Mesenchymal stem cell (in vitro differentiated cells and primary cell): ENCODE results near the gene RAB35.

Experiments used
- DNase-seq: peaks from one replicate; pipeline ENCODE4 v3.0.0-alpha.2; 2013
- H2AFZ ChIP-seq: one replicate; pipeline ENCODE4 v1.6.1; 2013; ENCODE audit warnings: low read depth, mild to moderate bottlenecking, control low read depth, inconsistent platforms, low read length, moderate library complexity
- H2AK5ac ChIP-seq: 2 replicates; pipeline ENCODE4 v1.6.1; 2013; ENCODE audit warnings: low read length, moderate library complexity, mild to moderate bottlenecking, inconsistent platforms; ENCODE audit not compliant: severe bottlenecking
- H2BK120ac ChIP-seq: one replicate; pipeline ENCODE4 v1.6.1; 2013; ENCODE audit warnings: low read depth, mild to moderate bottlenecking, inconsistent platforms, low read length, moderate library complexity
- H2BK12ac ChIP-seq, 2 experiments: one replicate each; pipeline ENCODE4 v1.6.1; 2013; ENCODE audit warnings: inconsistent platforms in 2 of 2, low read length in 2 of 2, mild to moderate bottlenecking in 2 of 2, moderate library complexity in 2 of 2, control low read depth in 1 of 2
- H2BK15ac ChIP-seq: one replicate; pipeline ENCODE4 v1.6.1; 2013; ENCODE audit warnings: mild to moderate bottlenecking, low read depth, inconsistent platforms; ENCODE audit not compliant: poor library complexity, severe bottlenecking
- H2BK5ac ChIP-seq: 2 replicates; pipeline ENCODE4 v1.6.1; 2013; ENCODE audit warnings: low read depth, mild to moderate bottlenecking, low read length, control low read depth, inconsistent platforms; ENCODE audit not compliant: poor library complexity, severe bottlenecking
- H3K14ac ChIP-seq, 2 experiments: one replicate each; pipeline ENCODE4 v1.6.1; 2013; ENCODE audit warnings: inconsistent platforms in 2 of 2, low read length in 2 of 2, control low read depth in 1 of 2, mild to moderate bottlenecking in 1 of 2, moderate library complexity in 1 of 2
- H3K18ac ChIP-seq, 2 experiments: one replicate each; pipeline ENCODE4 v1.6.1; 2013; ENCODE audit warnings: inconsistent platforms in 2 of 2, low read length in 2 of 2, control low read depth in 1 of 2, low read depth in 1 of 2, mild to moderate bottlenecking in 1 of 2
- H3K23ac ChIP-seq, 2 experiments: one replicate each; pipeline ENCODE4 v1.6.1; 2013; ENCODE audit warnings: inconsistent platforms in 2 of 2, low read length in 2 of 2, mild to moderate bottlenecking in 2 of 2, moderate library complexity in 2 of 2, control low read depth in 1 of 2
- H3K27ac ChIP-seq: 2 replicates; pipeline ENCODE4 v1.5.1; 2013; ENCODE audit warnings: mild to moderate bottlenecking, moderate library complexity, low read length, control low read depth, inconsistent platforms; ENCODE audit not compliant: poor library complexity, severe bottlenecking
- H3K27me3 ChIP-seq, 2 experiments: 2 replicates each; pipeline versions ENCODE4 v1.6.1 to v1.7.0; 2013; ENCODE audit warnings: low read length in 2 of 2, mild to moderate bottlenecking in 2 of 2, moderate library complexity in 2 of 2, control low read depth in 1 of 2, inconsistent platforms in 1 of 2; ENCODE audit not compliant: control insufficient read depth in 1 of 2, insufficient read depth in 1 of 2
- H3K36me3 ChIP-seq, 2 experiments: 2 replicates each; pipeline versions ENCODE4 v1.6.1 to v1.7.0; 2013; ENCODE audit warnings: low read length in 2 of 2, control low read depth in 1 of 2, inconsistent platforms in 1 of 2, low read depth in 1 of 2, mild to moderate bottlenecking in 1 of 2; ENCODE audit not compliant: insufficient read depth in 2 of 2, control insufficient read depth in 1 of 2
- H3K4ac ChIP-seq, 2 experiments: one replicate each; pipeline ENCODE4 v1.6.1; 2013; ENCODE audit warnings: inconsistent platforms in 2 of 2, low read length in 2 of 2, mild to moderate bottlenecking in 2 of 2, moderate library complexity in 2 of 2, control low read depth in 1 of 2, low read depth in 1 of 2
- H3K4me1 ChIP-seq: 2 replicates; pipeline ENCODE4 v1.6.1; 2013; ENCODE audit warnings: low read depth, low read length, control low read depth; ENCODE audit not compliant: control insufficient read depth, insufficient read depth
- H3K4me2 ChIP-seq: 2 replicates; pipeline ENCODE4 v1.6.1; 2013; ENCODE audit warnings: low read length, mild to moderate bottlenecking, inconsistent platforms; ENCODE audit not compliant: poor library complexity, severe bottlenecking
- H3K4me3 ChIP-seq, 2 experiments: 2 replicates each; pipeline versions ENCODE4 v1.5.1 to v1.7.0; 2013; ENCODE audit warnings: low read length in 2 of 2, mild to moderate bottlenecking in 2 of 2, control low read depth in 1 of 2, low read depth in 1 of 2; ENCODE audit not compliant: insufficient read depth in 1 of 2
- H3K79me1 ChIP-seq: replicated peaks from 2 replicates; pipeline ENCODE4 v1.6.1; 2013; ENCODE audit warnings: mild to moderate bottlenecking, control low read depth, low read length, inconsistent platforms; ENCODE audit not compliant: poor library complexity, severe bottlenecking
- H3K9ac ChIP-seq: 2 replicates; pipeline ENCODE4 v1.7.0; 2013; ENCODE audit warnings: mild to moderate bottlenecking, low read length, moderate library complexity
- H3K9me3 ChIP-seq: 2 replicates; pipeline ENCODE4 v1.7.0; 2013; ENCODE audit warnings: mild to moderate bottlenecking, low read length; ENCODE audit not compliant: control insufficient read depth
- H4K8ac ChIP-seq: one replicate; pipeline ENCODE4 v1.6.1; 2013; ENCODE audit warnings: inconsistent platforms, mild to moderate bottlenecking, low read length, moderate library complexity
- H4K91ac ChIP-seq: one replicate; pipeline ENCODE4 v1.6.1; 2013; ENCODE audit warnings: mild to moderate bottlenecking, low read length, inconsistent platforms
- WGBS: methylation state at CpG from one replicate; pipeline ENCODE4 v1.1.7; 2013; ENCODE audit warnings: mixed read lengths; 5-methylcytosine and 5-hydroxymethylcytosine counted together

RAB35 gene

GRCh38 chr12:120090206-120090605, 26.3 kb downstream of the RAB35 start:
- H2BK15ac ChIP-seq: no peak overlapping the region

GRCh38 chr12:120089796-120090195, 26.8 kb downstream of the RAB35 start:
- Histone ChIP-seq H4K8ac (no peak overlapping the region), H3K27me3 (no peaks in the 10 kb centered on the region)
- 95% methylated on average over 2 of the region's 2 CpGs for WGBS

More at GRCh38 chr12:120090206-120090605, 26.3 kb downstream of the RAB35 start:
- peaks cover 41 to 51% of the 10 kb centered on the region in 2 experiments for H3K36me3 ChIP-seq
- H3K4ac ChIP-seq: no peak overlapping the region
- no peak overlapping the region for H3K9ac ChIP-seq
- H2BK12ac ChIP-seq: no peak overlapping the region
- H2BK5ac ChIP-seq: no peak overlapping the region
- no peak overlapping the region for H3K18ac ChIP-seq
- no peak overlapping the region for H2BK120ac ChIP-seq
- H3K79me1 ChIP-seq: peaks cover 6% of the 10 kb centered on the region
- H2AFZ ChIP-seq: no peak overlapping the region
- peaks cover 26% of the 10 kb centered on the region for H3K4me1 ChIP-seq
- no peak overlapping the region for H4K91ac ChIP-seq
- 96% methylated on average over 3 of the region's 3 CpGs for WGBS
- H3K4me2 ChIP-seq: no peak overlapping the region
- H2AK5ac ChIP-seq: no peak overlapping the region
- H3K27ac ChIP-seq: no peak overlapping the region
- H3K23ac ChIP-seq: no peak overlapping the region
- no peaks in the 10 kb centered on the region for H3K27me3 ChIP-seq
- H4K8ac ChIP-seq: no peak overlapping the region
- DNase-seq: no peak
- no peaks in the 10 kb centered on the region for H3K9me3 ChIP-seq
- no peak overlapping the region for H3K4me3 ChIP-seq
- H3K14ac ChIP-seq: no peak overlapping the region

DNA sequence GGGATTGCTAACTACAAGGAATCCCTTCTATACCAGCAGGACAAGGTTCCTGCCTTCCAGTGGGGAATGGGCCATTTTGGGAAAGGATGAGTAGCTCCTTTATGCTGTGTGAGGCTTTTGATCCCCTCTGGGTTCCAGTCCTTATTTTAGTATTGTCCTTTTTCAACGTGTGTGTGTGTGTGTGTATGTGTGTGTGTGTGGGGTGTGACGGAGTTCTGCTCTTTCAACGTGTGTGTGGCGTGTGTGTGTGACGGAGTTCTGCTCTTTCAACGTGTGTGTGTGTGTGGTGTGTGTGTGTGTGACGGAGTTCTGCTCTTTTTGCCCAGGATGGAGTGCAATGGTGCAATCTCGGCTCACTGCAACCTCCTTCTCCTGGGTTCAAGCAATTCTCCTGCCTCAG, 27.4 kb downstream of the RAB35 start:
- H2AFZ ChIP-seq: no peak overlapping the region

More at GRCh38 chr12:120089796-120090195, 26.8 kb downstream of the RAB35 start:
- no peak overlapping the region for H2BK5ac ChIP-seq
- H2AK5ac ChIP-seq: no peak overlapping the region
- H2BK120ac ChIP-seq: no peak overlapping the region
- no peak overlapping the region for H3K27ac ChIP-seq
- H3K9ac ChIP-seq: no peak overlapping the region
- no peak overlapping the region for H3K4me3 ChIP-seq
- peaks cover 40 to 47% of the 10 kb centered on the region in 2 experiments for H3K36me3 ChIP-seq
- H3K18ac ChIP-seq: no peak overlapping the region
- no peak overlapping the region for H4K91ac ChIP-seq
- H3K4me2 ChIP-seq: no peak overlapping the region
- H3K9me3 ChIP-seq: no peaks in the 10 kb centered on the region
- no peak overlapping the region for H2AFZ ChIP-seq
- H2BK12ac ChIP-seq: no peak overlapping the region
- no peak overlapping the region for H2BK15ac ChIP-seq
- H3K23ac ChIP-seq: no peak overlapping the region
- H3K4me1 ChIP-seq: peaks cover 26% of the 10 kb centered on the region
- peaks cover 5% of the 10 kb centered on the region for H3K79me1 ChIP-seq
- DNase-seq: no peak
- no peak overlapping the region for H3K4ac ChIP-seq
- H3K14ac ChIP-seq: no peak overlapping the region

GRCh38 chr12:120086801-120087621, 29.5 kb downstream of the RAB35 start:
- Histone ChIP-seq H3K79me1 (no peaks in the 10 kb centered on the region), H3K4ac (peak overlapping the region in 1 of 2 experiments; percentile 75), H3K4me3 (peak overlapping the region; percentile 52 to 74), H3K9ac (peak overlapping the region; percentile 85), H3K27ac (peak overlapping the region; percentile 48), H2BK15ac (no peak overlapping the region), H2AK5ac (no peak overlapping the region), H2AFZ (peak overlapping the region; percentile 94), H2BK5ac (no peak overlapping the region), H2BK12ac (no peak overlapping the region), H3K4me2 (peak overlapping the region; percentile 95), H3K27me3 (no peaks in the 10 kb centered on the region), H3K18ac (peak overlapping the region; percentile 74 to 84), H3K4me1 (peaks cover 7% of the 10 kb centered on the region), H4K91ac (no peak overlapping the region), H4K8ac (peak overlapping the region; percentile 86), H2BK120ac (no peak overlapping the region), H3K36me3 (peaks cover 18 to 25% of the 10 kb centered on the region in 2 experiments), H3K9me3 (no peaks in the 10 kb centered on the region), H3K23ac (no peak overlapping the region), H3K14ac (peak overlapping the region in 1 of 2 experiments; percentile 85)
- WGBS: 1% methylated on average over 55 of the region's 55 CpGs
- DNase-seq: peak; percentile 99

More for the DNA sequence above, 27.4 kb downstream of the RAB35 start:
- Histone ChIP-seq H3K9ac (no peak overlapping the region), H2BK120ac (no peak overlapping the region), H2BK15ac (no peak overlapping the region), H3K18ac (no peak overlapping the region), H2BK5ac (no peak overlapping the region), H3K79me1 (peaks cover 5% of the 10 kb centered on the region), H3K4me2 (no peak overlapping the region), H4K8ac (no peak overlapping the region), H4K91ac (no peak overlapping the region), H3K27me3 (no peaks in the 10 kb centered on the region), H3K27ac (no peak overlapping the region), H2BK12ac (no peak overlapping the region), H3K14ac (no peak overlapping the region), H3K4me3 (no peak overlapping the region), H3K23ac (no peak overlapping the region), H3K36me3 (peaks cover 33 to 43% of the 10 kb centered on the region in 2 experiments), H3K9me3 (no peaks in the 10 kb centered on the region), H3K4ac (no peak overlapping the region), H2AK5ac (no peak overlapping the region), H3K4me1 (peaks cover 20% of the 10 kb centered on the region)
- WGBS: 71% methylated on average over 6 of the region's 8 CpGs
- no peak for DNase-seq
